Measurements from ENCODE around the gene GHR.

GRCh38 chr5:42374679-42375273, 48.5 kb upstream of the GHR start:
- no peak for TF ChIP-seq CTCF (tag by site-specific recombination; IDR thresholded peaks at IDR 0.05)
- TF ChIP-seq ATF2 (tag by site-specific recombination; IDR thresholded peaks at IDR 0.05; ENCODE audit: low read depth) = no peak
- no peak for TF ChIP-seq ZNF433 (tag by site-specific recombination; IDR thresholded peaks at IDR 0.05; ENCODE audit: low read depth)
- no peak for TF ChIP-seq ZSCAN5A (tag by site-specific recombination; IDR thresholded peaks at IDR 0.05)
- no peak for TF ChIP-seq ZNF629 (tag by site-specific recombination; IDR thresholded peaks at IDR 0.05)
- TF ChIP-seq REST (tag by site-specific recombination; IDR thresholded peaks at IDR 0.05) = no peak
- TF ChIP-seq ZNF274 (IDR thresholded peaks at IDR 0.05; ENCODE audit: low read length) = no peak
- no peak for TF ChIP-seq ZNF274 (tag by site-specific recombination; IDR thresholded peaks at IDR 0.05; ENCODE audit: borderline replicate concordance)
- TF ChIP-seq ZNF121 (tag by site-specific recombination; IDR thresholded peaks at IDR 0.05) = no peak
- no peak for TF ChIP-seq ZBTB44 (tag by site-specific recombination; IDR thresholded peaks at IDR 0.05)
- no peak for TF ChIP-seq ZEB2 (tag by site-specific recombination; IDR thresholded peaks at IDR 0.05)
- TF ChIP-seq ZNF549 (tag by site-specific recombination; IDR thresholded peaks at IDR 0.05) = no peak
- TF ChIP-seq TCF7L2 (IDR thresholded peaks at IDR 0.05; ENCODE audit: borderline replicate concordance, low read depth, low read length) = no peak
